Astrocyte (in vitro differentiated cells and primary cell): ENCODE results near the gene ACOX2. TPM values are rescaled to one million over a fixed set of nuclear protein-coding genes. Genes with fewer than 3 reads are reported as not detected.

Source experiments
- DNase-seq: peaks from one replicate; pipeline ENCODE4 v3.0.0-alpha.2; 2010; ENCODE audit warnings: low read depth
- FAIRE-seq: peaks from 2 replicates; lab custom pipeline; 2011; peaks lifted over from hg19 to GRCh38; lab: Jason Lieb, UNC
- H2AFZ ChIP-seq: 2 replicates; pipeline ENCODE4 v1.6.0; 2012; ENCODE audit warnings: low read depth, low read length, inconsistent platforms
- H3K27ac ChIP-seq: 2 replicates; pipeline ENCODE4 v1.5.1; 2011; ENCODE audit warnings: low read depth, low read length, inconsistent platforms
- H3K27me3 ChIP-seq: 2 replicates; pipeline ENCODE4 v1.6.0; 2011; ENCODE audit warnings: low read length, inconsistent platforms; ENCODE audit not compliant: insufficient read depth
- H3K36me3 ChIP-seq: 2 replicates; pipeline ENCODE4 v1.5.1; 2011; ENCODE audit warnings: low read length, inconsistent platforms; ENCODE audit not compliant: insufficient read depth
- H3K4me1 ChIP-seq: 2 replicates; pipeline ENCODE4 v1.5.1; 2011; ENCODE audit warnings: low read length, inconsistent platforms; ENCODE audit not compliant: insufficient read depth
- H3K4me2 ChIP-seq: 2 replicates; pipeline ENCODE4 v1.6.0; 2012; ENCODE audit warnings: low read length, inconsistent platforms
- H3K4me3 ChIP-seq: 2 replicates; pipeline ENCODE4 v1.5.1; 2011; ENCODE audit warnings: low read depth, mild to moderate bottlenecking, low read length, inconsistent platforms; ENCODE audit not compliant: insufficient read depth
- H3K79me2 ChIP-seq: 2 replicates; pipeline ENCODE4 v1.6.0; 2012; ENCODE audit warnings: mild to moderate bottlenecking, low read length, inconsistent platforms; ENCODE audit not compliant: insufficient read depth
- H3K9ac ChIP-seq: 2 replicates; pipeline ENCODE4 v1.6.0; 2012; ENCODE audit warnings: mild to moderate bottlenecking, low read length, inconsistent platforms
- H3K9me3 ChIP-seq: 2 replicates; pipeline ENCODE4 v1.5.1; 2012; ENCODE audit warnings: low read depth, mild to moderate bottlenecking, low read length, inconsistent platforms; ENCODE audit not compliant: insufficient read depth
- H4K20me1 ChIP-seq: 2 replicates; pipeline ENCODE4 v1.6.0; 2012; ENCODE audit warnings: low read length, inconsistent platforms; ENCODE audit not compliant: insufficient read depth
- H3K27ac Mint-ChIP-seq: one replicate; pipeline ENCODE4 v1.8.0; 2021; ENCODE audit warnings: mild to moderate bottlenecking, mixed read lengths; ENCODE audit not compliant: unreplicated experiment
- H3K27me3 Mint-ChIP-seq: one replicate; pipeline ENCODE4 v1.8.0; 2021; ENCODE audit warnings: low read depth, mixed read lengths; ENCODE audit not compliant: unreplicated experiment
- H3K36me3 Mint-ChIP-seq: one replicate; pipeline ENCODE4 v1.8.0; 2021; ENCODE audit warnings: low read depth, mixed read lengths; ENCODE audit not compliant: unreplicated experiment
- H3K4me1 Mint-ChIP-seq: one replicate; pipeline ENCODE4 v1.8.0; 2021; ENCODE audit warnings: low read depth, mixed read lengths; ENCODE audit not compliant: unreplicated experiment
- H3K4me3 Mint-ChIP-seq: one replicate; pipeline ENCODE4 v1.8.0; 2021; ENCODE audit warnings: mild to moderate bottlenecking, moderate library complexity, mixed read lengths; ENCODE audit not compliant: unreplicated experiment
- H3K9me3 Mint-ChIP-seq: one replicate; pipeline ENCODE4 v1.8.0; 2021; ENCODE audit warnings: mild to moderate bottlenecking, mixed read lengths; ENCODE audit not compliant: unreplicated experiment
- EZH2 ChIP-seq: IDR thresholded peaks from 2 replicates; pipeline ENCODE4 v1.6.1; 2012; ENCODE audit warnings: mild to moderate bottlenecking, low read length, inconsistent platforms; ENCODE audit not compliant: insufficient read depth
- total RNA-seq: library from RNA; stranded (reverse); gene quantifications from 2 replicates; pipeline ENCODE4 v1.2.1, GENCODE V29; 2021
- TF ChIP-seq, protein P1 (sequence below): IDR thresholded peaks from 2 replicates; pipeline ENCODE4 v1.5.1; 2011; ENCODE audit warnings: low read depth, mild to moderate bottlenecking, inconsistent platforms, low read length, moderate library complexity; ENCODE audit not compliant: insufficient read depth

The ACOX2 gene
- total RNA-seq, 1 donor from 2014 or later, result 2.7 TPM

DNA sequence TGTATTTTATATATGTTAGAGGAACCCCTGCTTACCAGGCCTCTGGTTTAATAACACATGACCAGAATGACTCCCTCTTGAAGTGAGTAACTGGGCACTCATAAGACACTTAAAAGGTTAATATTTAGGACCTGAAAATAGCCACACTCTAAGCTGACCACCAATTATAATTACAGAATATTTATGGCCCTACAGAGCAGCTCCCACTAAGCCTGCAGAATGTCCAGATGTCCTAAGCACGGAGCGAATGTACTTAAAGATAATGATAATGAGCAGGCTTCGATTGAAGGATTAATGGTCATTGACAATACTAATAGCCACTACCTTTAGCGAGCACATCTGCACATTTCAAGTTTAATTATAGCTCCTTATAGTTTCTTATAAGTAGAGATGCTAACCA is 67.9 kb downstream of the ACOX2 start:
- Mint-ChIP-seq H3K36me3 (no peaks in the 10 kb centered on the region), H3K27ac (no peak overlapping the region), H3K4me1 (peaks cover 21% of the 10 kb centered on the region), H3K4me3 (no peak overlapping the region), H3K9me3 (no peaks in the 10 kb centered on the region), H3K27me3 (no peaks in the 10 kb centered on the region)
- DNase-seq (no peak), FAIRE-seq (no peak)
- H4K20me1 ChIP-seq, result no peaks in the 10 kb centered on the region
- H3K27me3 ChIP-seq, result no peaks in the 10 kb centered on the region
- H3K4me3 ChIP-seq, result no peak overlapping the region
- H3K36me3 ChIP-seq, result no peaks in the 10 kb centered on the region
- H3K79me2 ChIP-seq, result no peaks in the 10 kb centered on the region
- TF ChIP-seq, protein P1, sequence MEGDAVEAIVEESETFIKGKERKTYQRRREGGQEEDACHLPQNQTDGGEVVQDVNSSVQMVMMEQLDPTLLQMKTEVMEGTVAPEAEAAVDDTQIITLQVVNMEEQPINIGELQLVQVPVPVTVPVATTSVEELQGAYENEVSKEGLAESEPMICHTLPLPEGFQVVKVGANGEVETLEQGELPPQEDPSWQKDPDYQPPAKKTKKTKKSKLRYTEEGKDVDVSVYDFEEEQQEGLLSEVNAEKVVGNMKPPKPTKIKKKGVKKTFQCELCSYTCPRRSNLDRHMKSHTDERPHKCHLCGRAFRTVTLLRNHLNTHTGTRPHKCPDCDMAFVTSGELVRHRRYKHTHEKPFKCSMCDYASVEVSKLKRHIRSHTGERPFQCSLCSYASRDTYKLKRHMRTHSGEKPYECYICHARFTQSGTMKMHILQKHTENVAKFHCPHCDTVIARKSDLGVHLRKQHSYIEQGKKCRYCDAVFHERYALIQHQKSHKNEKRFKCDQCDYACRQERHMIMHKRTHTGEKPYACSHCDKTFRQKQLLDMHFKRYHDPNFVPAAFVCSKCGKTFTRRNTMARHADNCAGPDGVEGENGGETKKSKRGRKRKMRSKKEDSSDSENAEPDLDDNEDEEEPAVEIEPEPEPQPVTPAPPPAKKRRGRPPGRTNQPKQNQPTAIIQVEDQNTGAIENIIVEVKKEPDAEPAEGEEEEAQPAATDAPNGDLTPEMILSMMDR, result no peak
- TF ChIP-seq EZH2, result no peak
- no peak overlapping the region for H3K4me2 ChIP-seq
- H3K4me1 ChIP-seq, result peaks cover 19% of the 10 kb centered on the region
- no peaks in the 10 kb centered on the region for H3K9me3 ChIP-seq
- H3K27ac ChIP-seq, result no peak overlapping the region
- H3K9ac ChIP-seq, result no peak overlapping the region
- no peak overlapping the region for H2AFZ ChIP-seq

DNA sequence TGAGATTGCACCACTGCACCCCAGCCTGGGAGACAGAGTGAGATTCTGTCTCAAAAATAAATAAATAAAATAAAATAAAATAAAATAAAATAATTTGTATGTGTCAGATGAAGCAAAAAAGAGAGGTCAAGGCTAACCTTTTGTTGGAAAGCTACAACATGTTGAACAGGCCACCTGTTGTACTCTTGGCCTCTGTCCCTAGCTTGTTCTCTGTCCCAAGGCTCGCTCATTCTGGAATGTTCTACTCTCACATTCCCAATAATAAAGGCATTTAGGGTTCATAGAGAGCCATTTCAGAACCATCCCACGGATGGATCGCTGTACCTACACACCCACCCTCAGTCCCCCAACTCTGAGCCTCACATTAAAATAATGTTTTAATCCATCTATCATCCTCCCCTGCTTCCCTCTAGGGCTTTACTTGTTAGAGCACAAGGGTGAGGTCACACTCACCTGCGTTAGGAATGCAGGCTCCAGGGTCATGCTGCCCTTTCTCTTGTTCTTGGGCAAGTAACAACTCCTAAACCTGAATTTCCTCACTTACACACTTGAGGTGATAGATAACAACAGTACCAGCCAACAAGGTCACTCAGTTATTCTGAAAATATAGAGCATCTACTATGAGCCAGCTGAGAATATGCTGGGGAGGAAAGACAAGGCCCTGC is 70.0 kb downstream of the ACOX2 start:
- no peak overlapping the region for H3K27ac Mint-ChIP-seq
- no peaks in the 10 kb centered on the region for H3K9me3 ChIP-seq
- no peak for DNase-seq

GRCh38 chr3:58464866-58465265 is 72.1 kb downstream of the ACOX2 start:
- H3K79me2 ChIP-seq, result no peaks in the 10 kb centered on the region
- H4K20me1 ChIP-seq, result no peaks in the 10 kb centered on the region
- no peak overlapping the region for H3K4me3 Mint-ChIP-seq
- no peaks in the 10 kb centered on the region for H3K27me3 Mint-ChIP-seq
- H3K9ac ChIP-seq, result no peak overlapping the region
- no peak overlapping the region for H3K4me3 ChIP-seq
- H2AFZ ChIP-seq, result no peak overlapping the region
- no peaks in the 10 kb centered on the region for H3K36me3 ChIP-seq
- H3K9me3 Mint-ChIP-seq, result no peaks in the 10 kb centered on the region
- H3K27me3 ChIP-seq, result no peaks in the 10 kb centered on the region
- no peak for FAIRE-seq
- H3K36me3 Mint-ChIP-seq, result no peaks in the 10 kb centered on the region
- H3K4me1 ChIP-seq, result peaks cover 8% of the 10 kb centered on the region
- H3K4me1 Mint-ChIP-seq, result peaks cover 9% of the 10 kb centered on the region
- H3K4me2 ChIP-seq, result no peak overlapping the region
- H3K9me3 ChIP-seq, result no peaks in the 10 kb centered on the region
- TF ChIP-seq EZH2, result no peak
- TF ChIP-seq, protein P1, result no peak
- H3K27ac ChIP-seq, result no peak overlapping the region
- no peak overlapping the region for H3K27ac Mint-ChIP-seq
- DNase-seq, result no peak

More for the DNA sequence above, 70.0 kb downstream of the ACOX2 start:
- Histone ChIP-seq H3K4me3 (no peak overlapping the region), H3K27me3 (no peaks in the 10 kb centered on the region), H3K79me2 (no peaks in the 10 kb centered on the region), H3K36me3 (no peaks in the 10 kb centered on the region), H4K20me1 (no peaks in the 10 kb centered on the region), H3K4me2 (no peak overlapping the region), H2AFZ (no peak overlapping the region), H3K4me1 (peaks cover 25% of the 10 kb centered on the region), H3K27ac (no peak overlapping the region), H3K9ac (no peak overlapping the region)
- Mint-ChIP-seq H3K4me1 (peaks cover 25% of the 10 kb centered on the region), H3K27me3 (no peaks in the 10 kb centered on the region), H3K4me3 (no peak overlapping the region), H3K9me3 (no peaks in the 10 kb centered on the region), H3K36me3 (no peaks in the 10 kb centered on the region)
- FAIRE-seq, result no peak
- no peak for TF ChIP-seq EZH2
- TF ChIP-seq, protein P1, result no peak
